ENCODE results near the gene DCLRE1A. TPM values are rescaled to one million over a fixed set of nuclear protein-coding genes. Genes with fewer than 3 reads are reported as not detected.

The DCLRE1A gene
- total RNA-seq, 1 donor from 2014 or later, result 0.21 TPM

DNA sequence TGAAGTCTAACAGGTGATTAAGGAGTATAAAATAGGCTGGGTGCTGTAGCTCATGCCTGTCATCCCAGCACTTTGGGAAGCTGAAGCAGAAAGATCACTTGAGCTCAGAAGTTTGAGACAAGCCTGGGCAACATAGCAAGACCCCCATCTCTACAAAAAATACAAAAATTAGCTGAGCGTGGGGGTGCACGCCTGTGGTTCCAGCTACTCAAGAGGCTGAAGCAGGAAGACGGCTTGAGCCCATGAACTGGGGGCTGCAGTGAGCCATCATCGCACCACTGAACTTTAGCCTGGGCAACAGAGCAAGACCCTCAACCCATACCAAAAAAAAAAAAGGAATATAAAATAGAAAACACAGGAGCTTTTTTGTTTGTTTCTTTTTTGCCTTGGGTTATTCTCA lies 47.4 kb downstream of the DCLRE1A start:
- no peak overlapping the region for H3K4me3 ChIP-seq
- no peaks in the 10 kb centered on the region for H3K36me3 ChIP-seq
- no peaks in the 10 kb centered on the region for H3K27me3 ChIP-seq
- no peaks in the 10 kb centered on the region for H3K4me1 ChIP-seq
- H3K27ac ChIP-seq, result no peak overlapping the region
- intact Hi-C loops (cut with DNase I), result no loop called here
- no peak for DNase-seq (ENCODE audit: low spot score in 2 of 2)
- no peaks in the 10 kb centered on the region for H3K9me3 ChIP-seq
- TF ChIP-seq, protein P1, sequence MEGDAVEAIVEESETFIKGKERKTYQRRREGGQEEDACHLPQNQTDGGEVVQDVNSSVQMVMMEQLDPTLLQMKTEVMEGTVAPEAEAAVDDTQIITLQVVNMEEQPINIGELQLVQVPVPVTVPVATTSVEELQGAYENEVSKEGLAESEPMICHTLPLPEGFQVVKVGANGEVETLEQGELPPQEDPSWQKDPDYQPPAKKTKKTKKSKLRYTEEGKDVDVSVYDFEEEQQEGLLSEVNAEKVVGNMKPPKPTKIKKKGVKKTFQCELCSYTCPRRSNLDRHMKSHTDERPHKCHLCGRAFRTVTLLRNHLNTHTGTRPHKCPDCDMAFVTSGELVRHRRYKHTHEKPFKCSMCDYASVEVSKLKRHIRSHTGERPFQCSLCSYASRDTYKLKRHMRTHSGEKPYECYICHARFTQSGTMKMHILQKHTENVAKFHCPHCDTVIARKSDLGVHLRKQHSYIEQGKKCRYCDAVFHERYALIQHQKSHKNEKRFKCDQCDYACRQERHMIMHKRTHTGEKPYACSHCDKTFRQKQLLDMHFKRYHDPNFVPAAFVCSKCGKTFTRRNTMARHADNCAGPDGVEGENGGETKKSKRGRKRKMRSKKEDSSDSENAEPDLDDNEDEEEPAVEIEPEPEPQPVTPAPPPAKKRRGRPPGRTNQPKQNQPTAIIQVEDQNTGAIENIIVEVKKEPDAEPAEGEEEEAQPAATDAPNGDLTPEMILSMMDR (IDR thresholded peaks at IDR 0.05), result no peak

DNA sequence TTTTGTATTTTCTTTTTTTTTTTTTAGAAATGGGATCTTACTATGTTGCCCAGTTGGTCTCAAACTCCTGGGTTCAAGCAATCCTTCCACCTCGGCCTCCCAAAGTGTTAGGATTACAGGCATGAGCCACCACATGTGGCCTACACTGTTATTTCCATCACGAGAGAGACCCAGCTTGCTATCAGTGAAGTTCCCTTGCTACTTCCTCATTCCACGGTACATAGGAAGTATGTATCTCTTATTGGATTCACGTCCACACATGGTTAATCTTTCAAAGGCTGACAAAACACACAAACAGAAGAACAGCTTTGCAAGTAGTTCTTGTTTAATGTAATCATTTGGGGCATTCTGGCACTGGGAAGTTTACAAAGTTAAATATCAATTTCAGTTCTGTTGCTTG lies 50.9 kb downstream of the DCLRE1A start:
- Histone ChIP-seq H3K36me3 (no peaks in the 10 kb centered on the region), H3K4me3 (no peak overlapping the region), H3K4me1 (no peaks in the 10 kb centered on the region), H3K27me3 (no peaks in the 10 kb centered on the region), H3K9me3 (no peaks in the 10 kb centered on the region), H3K27ac (no peak overlapping the region)
- no peak for DNase-seq (ENCODE audit: low spot score in 2 of 2)
- intact Hi-C loops (cut with DNase I), result no loop called here
- TF ChIP-seq, protein P1 (IDR thresholded peaks at IDR 0.05), result no peak

DNA sequence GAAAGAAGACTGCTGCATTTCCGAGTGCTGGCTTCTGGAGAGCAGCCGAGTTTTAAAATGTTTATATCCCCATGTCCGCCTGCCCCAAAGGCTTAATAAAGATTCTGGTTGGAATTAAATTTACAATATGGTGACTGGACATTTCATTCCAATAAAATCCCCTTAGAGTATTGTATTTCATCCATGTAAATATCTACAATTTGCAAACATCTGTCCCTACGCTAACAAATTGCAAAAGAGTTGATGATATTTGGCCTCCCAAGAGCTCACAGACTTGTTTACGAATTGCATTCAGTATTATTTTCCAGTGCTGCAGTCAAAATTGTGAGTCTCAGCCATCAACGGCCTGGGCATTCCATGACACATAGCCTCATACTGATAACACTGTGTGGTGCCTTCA lies 52.3 kb downstream of the DCLRE1A start:
- Histone ChIP-seq H3K36me3 (no peaks in the 10 kb centered on the region), H3K4me3 (no peak overlapping the region), H3K27ac (no peak overlapping the region), H3K27me3 (no peaks in the 10 kb centered on the region), H3K9me3 (no peaks in the 10 kb centered on the region), H3K4me1 (no peaks in the 10 kb centered on the region)
- intact Hi-C loops (cut with DNase I), result no loop called here
- TF ChIP-seq, protein P1 (IDR thresholded peaks at IDR 0.05), result no peak
- no peak for DNase-seq (ENCODE audit: low spot score in 2 of 2)

DNA sequence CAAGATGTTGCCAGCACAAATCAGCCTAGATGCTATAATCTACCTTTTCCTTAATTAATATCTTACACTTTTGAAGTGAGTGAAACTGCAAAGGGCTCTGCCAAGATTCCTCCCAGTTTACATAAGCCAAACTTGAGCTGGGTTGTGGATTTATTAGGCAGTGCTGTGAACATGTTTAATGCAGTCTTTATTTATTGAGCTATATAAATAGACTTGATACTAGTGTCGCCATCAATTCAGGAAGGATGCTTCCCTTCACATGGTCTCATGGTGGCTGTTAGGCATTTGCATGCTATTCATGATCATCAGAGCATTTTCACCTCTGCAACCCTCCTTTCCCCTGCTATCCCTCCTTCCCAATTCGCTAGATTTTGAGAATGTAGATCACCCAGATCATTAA lies 62.2 kb downstream of the DCLRE1A start:
- Histone ChIP-seq H3K9me3 (no peaks in the 10 kb centered on the region), H3K27me3 (no peaks in the 10 kb centered on the region), H3K27ac (no peak overlapping the region), H3K4me1 (no peaks in the 10 kb centered on the region), H3K4me3 (no peak overlapping the region), H3K36me3 (no peaks in the 10 kb centered on the region)
- intact Hi-C loops (cut with DNase I), result no loop called here
- TF ChIP-seq, protein P1 (IDR thresholded peaks at IDR 0.05), result no peak
- DNase-seq (ENCODE audit: low spot score in 2 of 2), result no peak

DNA sequence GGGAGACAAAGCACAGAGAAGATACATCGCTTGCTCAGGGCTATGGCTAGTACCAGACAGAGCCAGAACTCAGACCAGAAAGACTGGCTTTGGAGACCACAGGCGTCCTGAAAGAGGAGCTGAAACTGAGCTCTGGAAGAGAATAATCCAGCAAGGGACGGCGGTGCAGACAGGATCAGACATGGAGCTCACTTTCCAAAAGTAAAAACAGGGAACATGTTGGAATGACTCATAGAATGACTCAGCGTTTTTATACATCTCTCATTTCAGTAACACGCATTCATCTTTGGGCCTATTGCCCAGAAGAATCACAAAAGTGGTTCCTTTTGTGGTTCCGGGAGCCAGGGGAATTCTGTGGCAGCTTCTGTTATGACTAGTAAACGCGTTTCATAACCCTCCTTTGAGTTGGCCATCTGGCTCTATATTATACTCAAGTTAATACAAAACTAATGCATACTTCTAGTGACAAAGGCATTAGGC lies 65.2 kb downstream of the DCLRE1A start:
- Histone ChIP-seq H3K4me3 (no peak overlapping the region), H3K27ac (no peak overlapping the region), H3K27me3 (no peaks in the 10 kb centered on the region), H3K9me3 (no peaks in the 10 kb centered on the region), H3K36me3 (no peaks in the 10 kb centered on the region), H3K4me1 (no peaks in the 10 kb centered on the region)
- no peak for DNase-seq (ENCODE audit: low spot score in 2 of 2)
- intact Hi-C loops (cut with DNase I), result no loop called here
- TF ChIP-seq, protein P1 (IDR thresholded peaks at IDR 0.05), result no peak

Other genes with a start within 250 kb of the DCLRE1A start
- gene NRAP, start 190.0 kb downstream of the DCLRE1A start, total RNA-seq, result not detected
- 27.2 TPM for gene CASP7, start 174.2 kb downstream of the DCLRE1A start, total RNA-seq
- not detected for gene PLEKHS1, start 102.4 kb downstream of the DCLRE1A start, total RNA-seq
- gene NHLRC2, start 579 bp upstream of the DCLRE1A start, total RNA-seq, result 7.1 TPM
- not detected for gene ADRB1, start 189.8 kb upstream of the DCLRE1A start, total RNA-seq